ENCODE data around the gene KLHDC7A. TPM values are rescaled to one million over a fixed set of nuclear protein-coding genes. Genes with fewer than 3 reads are reported as not detected.
A peak's percentile ranks its signal among the peaks of the same experiment; 100 is the strongest.

The KLHDC7A gene
- total RNA-seq, 1 experiment from 2014 or later: 0.20 TPM

- H4K20me1 ChIP-seq (ENCODE audit: insufficient read depth): no peaks in the 10 kb centered on the region
- no peaks in the 10 kb centered on the region for H3K36me3 ChIP-seq (ENCODE audit: low read depth)
- no peaks in the 10 kb centered on the region for H3K9me3 ChIP-seq (ENCODE audit: insufficient read depth, low read depth)
- H3K27ac ChIP-seq: no peak overlapping the region
- no peaks in the 10 kb centered on the region for H3K79me2 ChIP-seq (ENCODE audit: low read depth)
- H3K4me1 ChIP-seq (replicated peaks; ENCODE audit: insufficient read depth): peaks cover 19% of the 10 kb centered on the region
- CTCF ChIA-PET: interaction anchor here (0.6 kb wide), 1 partner anchor 72 kb away, joined by 5 read pairs; no protein-coding TSS in a partner anchor
- H2AFZ ChIP-seq: no peak overlapping the region
- H3F3A ChIP-seq (ENCODE audit: insufficient read depth, low read depth): peaks cover 8% of the 10 kb centered on the region; the same call in 1 of the 2 replicates
- POLR2A ChIA-PET (ENCODE audit: unreplicated experiment): no interaction called here
- BruUV-seq (replicated peaks): no TSS peak
- no peaks in the 10 kb centered on the region for H3K27me3 ChIP-seq (ENCODE audit: insufficient read depth, low read depth)
- no peak for DNase-seq
- H3K4me2 ChIP-seq: no peak overlapping the region
- no peak for TF ChIP-seq EZH2 (IDR thresholded peaks at IDR 0.05; ENCODE audit: low read depth)
- TF ChIP-seq CTCF (conservative IDR thresholded peaks at IDR 0.05): no peak
- no peak overlapping the region for H3K4me3 ChIP-seq
- H3K9me2 ChIP-seq (ENCODE audit: insufficient read depth): no peaks in the 10 kb centered on the region
- intact Hi-C loops (cut with micrococcal nuclease; ENCODE audit: unreplicated experiment): no loop called here
Observed at GRCh38 chr1:18484721-18485120, 4.0 kb downstream of the KLHDC7A start.

GRCh38 chr1:18485227-18485626 is 4.5 kb downstream of the KLHDC7A start:
- Histone ChIP-seq H3K9me2 (ENCODE audit: insufficient read depth) (no peaks in the 10 kb centered on the region), H3F3A (ENCODE audit: insufficient read depth, low read depth) (peaks cover 4% of the 10 kb centered on the region; the same call in 1 of the 2 replicates), H4K20me1 (ENCODE audit: insufficient read depth) (no peaks in the 10 kb centered on the region), H3K36me3 (ENCODE audit: low read depth) (no peaks in the 10 kb centered on the region), H3K4me3 (no peak overlapping the region), H3K4me2 (no peak overlapping the region), H3K4me1 (replicated peaks; ENCODE audit: insufficient read depth) (peaks cover 14% of the 10 kb centered on the region), H3K9me3 (ENCODE audit: insufficient read depth, low read depth) (no peaks in the 10 kb centered on the region), H3K79me2 (ENCODE audit: low read depth) (no peaks in the 10 kb centered on the region), H2AFZ (no peak overlapping the region), H3K27ac (no peak overlapping the region), H3K27me3 (ENCODE audit: insufficient read depth, low read depth) (no peaks in the 10 kb centered on the region)
- BruUV-seq (replicated peaks): no TSS peak
- ChIA-PET CTCF (no interaction called here), POLR2A (ENCODE audit: unreplicated experiment) (no interaction called here)
- intact Hi-C loops (cut with micrococcal nuclease; ENCODE audit: unreplicated experiment): no loop called here
- DNase-seq: no peak
- TF ChIP-seq EZH2 (IDR thresholded peaks at IDR 0.05; ENCODE audit: low read depth) (no peak), CTCF (conservative IDR thresholded peaks at IDR 0.05) (no peak)

- Histone ChIP-seq H3K79me2 (ENCODE audit: low read depth) (no peaks in the 10 kb centered on the region), H3K9me2 (ENCODE audit: insufficient read depth) (no peaks in the 10 kb centered on the region), H2AFZ (no peak overlapping the region), H3K4me2 (no peak overlapping the region), H3K4me3 (no peak overlapping the region), H3K36me3 (ENCODE audit: low read depth) (no peaks in the 10 kb centered on the region), H4K20me1 (ENCODE audit: insufficient read depth) (no peaks in the 10 kb centered on the region), H3K27me3 (ENCODE audit: insufficient read depth, low read depth) (peaks cover 2% of the 10 kb centered on the region), H3K27ac (no peak overlapping the region), H3F3A (ENCODE audit: insufficient read depth, low read depth) (peaks cover 1% of the 10 kb centered on the region; the same call in 1 of the 2 replicates), H3K4me1 (replicated peaks; ENCODE audit: insufficient read depth) (peaks cover 7% of the 10 kb centered on the region), H3K9me3 (ENCODE audit: insufficient read depth, low read depth) (no peaks in the 10 kb centered on the region)
- no TSS peak for BruUV-seq (replicated peaks)
- DNase-seq: no peak
- TF ChIP-seq EZH2 (IDR thresholded peaks at IDR 0.05; ENCODE audit: low read depth): no peak
- TF ChIP-seq CTCF (conservative IDR thresholded peaks at IDR 0.05): 0 out of 2 replicates have a peak, but pooled peaks have one; percentile 5
- ChIA-PET CTCF (no interaction called here), POLR2A (ENCODE audit: unreplicated experiment) (no interaction called here)
- intact Hi-C loops (cut with micrococcal nuclease; ENCODE audit: unreplicated experiment): no loop called here
Observed at GRCh38 chr1:18486195-18486594, 5.5 kb downstream of the KLHDC7A start.

All from PC-9 (cell line).